HCT116 (cell line): ENCODE measurements around the gene TNN.

ENCODE experiments used
- CTCF ChIP-seq, 3 experiments: fragments of 200-600 bp in 1 of 3; sonication (generic) in 1 of 3; IDR thresholded peaks in 2 of 3; conservative IDR thresholded peaks in 1 of 3; 2 replicates each; pipeline ENCODE4 v1.5.1; 2012 to 2017; ENCODE audit warnings: low read depth in 2 of 3, low read length in 2 of 3, antibody characterized with exemption in 1 of 3, borderline replicate concordance in 1 of 3, control low read depth in 1 of 3, mild to moderate bottlenecking in 1 of 3, mixed read lengths in 1 of 3, mixed run types in 1 of 3, moderate library complexity in 1 of 3; ENCODE audit not compliant: insufficient read depth in 1 of 3
- SP1 ChIP-seq: IDR thresholded peaks from 2 replicates; pipeline ENCODE4 v1.6.1; 2012; ENCODE audit warnings: low read depth

- TF ChIP-seq SP1, result no peak
- TF ChIP-seq CTCF (IDR thresholded peaks at IDR 0.05 in 2 of 3, conservative IDR thresholded peaks at IDR 0.05 in 1 of 3; ENCODE audit: borderline replicate concordance in 1 of 3, insufficient read depth in 1 of 3, low read depth in 2 of 3, low read length in 2 of 3), result no peak
Measured at GRCh38 chr1:175062858-175063257, 4.8 kb upstream of the TNN start.
